Activated naive CD4-positive, alpha-beta T cell treated with Interleukin-2 at 50 U/mL for 16 hours (primary cell): ENCODE data around the gene CPTP.
"Not testable (repeated sequence)": the region's sequence is repeated elsewhere in the genome, so short reads cannot be mapped to it uniquely, and the experiment has no call there.

Source experiments
- DNase-seq: peaks from one replicate; pipeline ENCODE4 v3.0.0-alpha.2; 2020

Gene CPTP

GRCh38 chr1:1307261-1307922 is 17.2 kb upstream of the CPTP start:
- no peak for DNase-seq

DNA sequence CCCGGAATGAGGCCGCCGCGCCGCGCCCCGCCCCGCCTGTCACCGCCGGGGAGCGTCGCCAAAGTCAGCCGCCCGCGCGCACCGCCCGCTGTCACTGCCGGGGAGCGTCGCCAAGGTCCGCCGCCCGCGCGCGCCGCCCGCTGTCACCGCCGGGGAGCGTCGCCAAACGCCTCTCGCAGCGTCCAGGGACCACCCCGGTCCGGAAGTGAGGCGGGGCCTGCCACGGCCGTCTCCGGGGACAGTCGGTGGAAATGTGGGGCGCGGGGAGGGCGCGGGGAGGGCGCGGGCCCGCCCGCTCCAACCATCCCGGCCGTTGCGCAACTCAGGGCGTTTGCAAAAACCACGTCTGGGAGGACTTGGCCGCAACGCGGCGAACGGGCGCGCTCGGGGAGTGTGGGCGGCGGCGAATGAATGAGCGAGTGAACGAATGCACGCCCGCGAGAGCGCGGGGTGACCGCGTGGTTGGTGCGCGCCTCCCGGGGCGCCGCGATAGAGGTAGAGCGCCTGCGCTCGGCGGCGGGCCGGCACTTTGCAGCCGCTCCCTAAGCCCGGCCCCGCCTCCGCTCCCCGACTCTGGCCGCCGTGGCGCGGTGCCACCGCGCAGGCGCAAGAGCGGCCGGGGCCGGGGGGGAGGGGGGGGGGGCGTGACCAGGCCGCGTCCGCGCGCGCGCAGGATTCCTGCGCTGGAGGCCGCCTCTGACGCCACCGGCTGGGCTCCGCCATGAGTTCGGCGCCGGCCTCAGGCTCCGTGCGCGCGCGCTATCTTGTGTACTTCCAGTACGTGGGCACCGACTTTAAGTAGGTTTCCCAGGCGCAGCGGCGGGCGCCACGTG is 16.5 kb upstream of the CPTP start, which contains the start of the genes ACAP3 and PUSL1:
Gene ACAP3, minus strand, starts transcription at position 8 of the 833 bp plus-strand sequence. CDS start 115 bp downstream, outside the sequence.
Gene PUSL1, plus strand, starts transcription at position 675 of the 833 bp plus-strand sequence. Its CDS starts 47 bp downstream, at position 722.
- peak; percentile 89 for DNase-seq

GRCh38 chr1:1308756-1309250 is 15.8 kb upstream of the CPTP start:
- no peak for DNase-seq

GRCh38 chr1:1309251-1310108 is 15.1 kb upstream of the CPTP start:
- peak; percentile 14 for DNase-seq

DNA sequence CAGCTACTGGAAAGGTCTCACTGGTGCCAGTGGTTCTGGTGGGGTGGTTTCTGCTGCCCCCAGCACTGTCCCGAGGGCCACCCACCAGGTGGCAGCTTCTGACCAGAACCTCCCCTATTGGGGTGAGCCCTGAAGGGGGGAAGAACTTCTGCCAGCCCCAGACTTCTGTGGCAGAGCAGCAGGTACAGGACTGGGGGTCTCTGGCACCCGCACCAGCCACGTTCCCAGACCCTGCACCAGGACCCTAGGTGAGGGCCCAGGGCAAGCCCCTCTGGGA is 14.6 kb upstream of the CPTP start:
- no peak for DNase-seq

DNA sequence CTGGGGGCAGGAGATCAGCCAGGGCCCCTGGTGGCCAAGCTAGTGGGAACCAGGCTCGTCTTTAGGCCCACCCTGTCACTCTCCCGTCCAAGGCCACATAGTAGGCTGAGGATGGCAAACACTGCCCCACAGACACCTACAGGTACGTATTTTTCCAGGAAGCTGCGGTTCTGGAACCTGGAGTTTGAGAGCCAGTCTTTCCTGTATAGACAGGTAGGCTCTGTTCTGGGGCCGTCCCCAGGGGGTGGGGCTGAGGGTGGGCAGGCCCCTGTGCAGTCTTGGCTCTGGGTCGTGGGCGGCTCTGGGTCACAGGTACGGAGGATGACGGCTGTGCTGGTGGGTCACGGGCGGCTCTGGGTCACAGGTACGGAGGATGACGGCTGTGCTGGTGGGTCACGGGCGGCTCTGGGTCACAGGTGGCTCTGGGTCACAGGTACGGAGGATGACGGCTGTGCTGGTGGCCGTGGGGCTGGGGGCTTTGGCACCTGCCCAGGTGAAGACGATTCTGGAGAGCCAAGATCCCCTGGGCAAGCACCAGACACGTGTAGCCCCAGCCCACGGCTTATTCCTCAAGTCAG is 14.0 kb upstream of the CPTP start:
- DNase-seq, result no peak

GRCh38 chr1:1311107-1312104 is 13.2 kb upstream of the CPTP start:
- DNase-seq, result no peak

DNA sequence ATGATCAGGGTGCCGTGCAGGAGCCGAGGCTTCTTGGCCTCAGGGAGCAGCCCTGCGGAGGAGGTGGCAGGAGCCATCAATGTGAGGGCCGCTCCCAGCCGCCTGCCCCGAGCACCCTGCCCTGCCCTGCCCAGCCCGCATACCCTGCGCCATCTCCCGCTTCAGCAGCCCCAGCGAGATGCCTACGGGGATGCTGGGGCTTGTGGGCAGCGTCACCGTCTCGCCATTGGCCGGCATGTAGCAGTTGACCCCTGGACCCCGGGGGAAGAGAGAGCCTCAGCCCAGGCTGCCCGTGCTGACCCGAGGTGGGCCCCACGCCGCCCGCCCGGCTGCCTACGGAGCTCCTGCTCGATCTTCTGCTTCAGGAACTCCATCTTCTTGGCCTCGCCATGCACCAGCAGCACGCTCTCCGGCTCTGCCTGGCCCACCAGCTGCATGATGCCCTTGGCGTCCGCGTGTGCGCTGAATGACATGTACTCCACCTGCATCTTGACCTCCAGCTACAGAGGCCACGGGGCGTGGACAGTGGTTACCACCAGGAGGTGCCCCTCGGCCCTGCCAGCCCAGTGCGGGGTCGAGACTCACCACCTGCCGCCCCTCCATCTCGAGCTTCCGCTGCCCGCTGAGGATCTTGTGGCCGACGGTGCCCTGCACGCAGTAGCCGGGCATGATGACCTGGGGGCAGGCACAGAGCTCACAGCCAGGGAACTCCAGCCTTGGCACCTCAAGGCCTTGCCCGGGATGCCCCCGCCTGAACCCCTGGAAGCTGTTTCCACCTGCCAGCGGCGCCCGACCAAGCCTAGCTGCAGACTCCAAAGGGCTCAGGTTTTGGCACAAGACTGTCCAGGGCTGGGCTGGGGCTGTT is 11.9 kb upstream of the CPTP start:
- no peak for DNase-seq

- no peak for DNase-seq
Measured at GRCh38 chr1:1313500-1314236, 10.9 kb upstream of the CPTP start.

DNA sequence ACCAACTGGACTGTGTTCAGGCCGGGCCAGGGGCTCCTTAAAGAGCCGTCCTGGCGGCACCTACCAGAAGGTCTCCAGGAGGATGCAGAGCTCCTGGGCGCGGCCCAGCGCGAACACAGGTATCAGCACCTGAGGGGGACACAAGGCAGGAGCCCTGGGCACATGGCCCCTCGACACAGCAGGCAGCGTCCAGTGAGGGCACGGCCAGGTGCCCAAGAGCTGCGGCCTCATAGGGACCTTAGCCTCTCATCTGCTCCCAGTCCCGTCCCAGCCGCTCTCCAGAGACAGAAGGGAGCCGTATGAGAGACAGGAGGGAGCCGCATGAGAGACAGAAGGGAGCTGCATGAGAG is 10.4 kb upstream of the CPTP start:
- no peak for DNase-seq

GRCh38 chr1:1314678-1315335 is 9.8 kb upstream of the CPTP start:
- no peak for DNase-seq

- DNase-seq, result no peak
Measured at GRCh38 chr1:1315435-1315954, 9.1 kb upstream of the CPTP start.

DNA sequence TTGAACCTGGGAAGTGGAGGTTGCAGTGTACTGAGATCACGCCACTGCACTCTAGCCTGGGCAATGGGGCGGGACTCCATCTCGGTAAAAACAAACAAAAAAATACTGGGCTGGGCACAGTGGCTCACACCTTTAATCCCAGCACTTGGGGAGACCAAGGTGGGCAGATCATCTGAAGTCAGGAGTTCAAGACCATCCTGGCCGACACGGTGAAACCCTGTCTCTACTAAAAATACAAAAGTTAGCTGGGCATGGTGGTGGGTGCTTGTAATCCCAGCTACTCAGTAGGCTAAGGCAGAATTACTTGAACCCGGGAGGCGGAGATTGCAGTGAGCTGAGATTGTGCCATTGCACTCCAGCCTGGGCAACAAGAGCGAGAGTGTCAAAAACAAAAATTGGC is 8.4 kb upstream of the CPTP start:
- not testable (repeated sequence) for DNase-seq

DNA sequence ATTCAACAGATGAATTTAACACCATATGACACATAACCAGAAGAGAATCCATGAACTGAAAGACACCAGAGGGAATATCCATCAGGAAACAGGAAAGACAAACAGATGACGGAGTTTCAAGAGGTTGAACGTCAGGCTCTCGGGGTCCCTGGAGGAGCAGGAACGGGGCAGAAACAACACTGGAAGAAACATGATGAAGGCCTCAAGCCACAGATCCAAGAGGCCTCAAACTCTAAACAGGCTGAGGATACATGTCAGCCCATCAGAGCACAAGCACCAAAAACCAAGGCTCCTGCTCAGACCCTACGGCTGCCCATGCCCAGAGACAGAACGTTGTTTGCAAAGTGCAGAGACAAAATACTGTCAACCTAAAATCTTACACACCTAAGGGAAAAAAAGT is 7.2 kb upstream of the CPTP start:
- DNase-seq, result no peak

GRCh38 chr1:1318131-1318652 is 6.4 kb upstream of the CPTP start:
- no peak for DNase-seq

DNA sequence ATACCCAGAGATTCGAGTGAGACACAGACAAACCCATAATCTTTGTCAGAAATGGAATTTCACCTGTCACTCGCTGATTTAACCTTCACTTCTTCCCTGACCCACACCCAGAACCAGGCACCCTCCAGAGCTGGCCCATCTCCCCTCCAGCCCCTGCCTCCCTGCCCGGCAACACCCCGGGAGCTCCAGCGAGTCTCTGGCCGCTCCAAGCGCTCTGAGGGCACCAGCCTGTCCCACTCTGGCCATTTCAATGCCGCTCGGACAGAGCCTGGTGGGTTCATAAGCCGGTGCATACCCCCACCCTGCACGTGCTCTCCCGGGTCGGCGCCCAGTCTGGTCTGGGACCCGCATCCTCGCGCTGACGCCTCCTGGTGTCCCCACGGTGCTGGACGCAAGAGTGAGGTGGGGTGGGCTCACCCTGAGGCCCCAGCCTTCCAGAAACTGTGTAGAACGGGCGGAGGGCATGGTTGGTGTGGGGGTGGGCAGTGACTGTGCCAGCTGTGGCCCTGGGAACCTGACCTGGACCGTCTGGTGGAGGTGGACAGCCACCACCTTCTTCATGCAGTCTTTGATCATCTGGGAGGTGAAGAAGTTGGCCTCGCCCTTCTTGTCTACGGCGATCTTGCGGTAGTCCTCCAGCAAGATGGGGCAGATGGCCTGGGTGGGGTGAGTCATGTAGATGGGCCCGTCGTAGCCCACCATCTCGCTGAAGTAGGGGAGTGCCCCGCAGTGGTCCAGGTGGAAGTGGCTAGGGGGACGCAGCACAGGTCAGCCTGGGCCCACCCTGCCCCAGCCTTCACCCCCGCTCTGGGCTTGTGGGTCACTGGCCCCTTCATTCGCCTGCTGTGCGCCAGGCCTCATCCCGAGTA is 5.6 kb upstream of the CPTP start:
- no peak for DNase-seq

- no peak for DNase-seq
Measured at GRCh38 chr1:1319646-1319941, 5.0 kb upstream of the CPTP start.
